Endothelial cell of umbilical vein (primary cell): ENCODE results near the gene IMPG2. TPM values are rescaled to one million over a fixed set of nuclear protein-coding genes. Genes with fewer than 3 reads are reported as not detected.

ENCODE experiments used
- BruUV-seq: library from RNA; stranded (reverse); fragments of 400-500 nt; replicated peaks from 2 replicates; lab custom pipeline; 2021; lab: Mats Ljungman, UMichigan
- CTCF ChIA-PET: fragments of 300-600, 350-600 bp; sonication (Branson Sonifier 250); formaldehyde crosslinking; loops from one replicate; lab custom pipeline; 2021; ENCODE audit warnings: antibody characterized with exemption, inconsistent platforms; lab: Charles Lee
- POLR2A ChIA-PET: fragments of 300-600, 350-600 bp; sonication (Branson Sonifier 250); formaldehyde crosslinking; loops from one replicate; lab custom pipeline; 2021; ENCODE audit warnings: antibody characterized with exemption, inconsistent platforms; lab: Charles Lee
- DNase-seq: peaks from one replicate; pipeline ENCODE4 v3.0.0-alpha.2; 2011; ENCODE audit warnings: low read depth, low spot score
- FAIRE-seq: peaks from 2 replicates; lab custom pipeline; 2011; peaks lifted over from hg19 to GRCh38; lab: Jason Lieb, UNC
- H2AFZ ChIP-seq: 2 replicates; pipeline ENCODE4 v1.6.0; 2012; ENCODE audit warnings: low read depth, low read length, control low read depth, inconsistent platforms
- H3K27ac ChIP-seq: 2 replicates; pipeline ENCODE4 v1.5.1; 2011; ENCODE audit warnings: low read depth, mild to moderate bottlenecking, control low read depth, low read length, moderate library complexity; ENCODE audit not compliant: insufficient read depth
- H3K27me3 ChIP-seq, 2 experiments: 2 replicates each; pipeline versions ENCODE4 v1.6.0 to v1.6.1; 2011; ENCODE audit warnings: low read length in 2 of 2, mixed read lengths in 1 of 2; ENCODE audit not compliant: control insufficient read depth in 2 of 2, insufficient read depth in 2 of 2
- H3K36me3 ChIP-seq, 2 experiments: 2 replicates in 1 of 2; 3 replicates in 1 of 2; pipeline ENCODE4 v1.5.1; 2011; ENCODE audit warnings: low read length in 2 of 2, mild to moderate bottlenecking in 1 of 2, moderate library complexity in 1 of 2; ENCODE audit not compliant: control insufficient read depth in 2 of 2, insufficient read depth in 2 of 2; ENCODE audit errors: extremely low read depth in 1 of 2
- H3K4me1 ChIP-seq: 3 replicates; pipeline ENCODE4 v1.5.1; 2011; ENCODE audit warnings: mild to moderate bottlenecking, low read length; ENCODE audit not compliant: control insufficient read depth, insufficient read depth; ENCODE audit errors: extremely low read depth
- H3K4me2 ChIP-seq: 2 replicates; pipeline ENCODE4 v1.6.1; 2011; ENCODE audit warnings: low read length, control low read depth, mixed read lengths; ENCODE audit not compliant: insufficient read depth
- H3K4me3 ChIP-seq, 3 experiments: fragments of 200-600 bp in 1 of 3; sonication (generic), shearing (Covaris generic) in 1 of 3; replicated peaks in 1 of 3; 2 replicates each; pipeline ENCODE4 v1.5.1; 2011 to 2016; ENCODE audit warnings: control low read depth in 3 of 3, low read length in 3 of 3, mild to moderate bottlenecking in 2 of 3, inconsistent platforms in 1 of 3, low read depth in 1 of 3, moderate library complexity in 1 of 3; ENCODE audit not compliant: insufficient read depth in 1 of 3
- H3K79me2 ChIP-seq: 2 replicates; pipeline ENCODE4 v1.6.0; 2012; ENCODE audit warnings: low read length, inconsistent platforms; ENCODE audit not compliant: control insufficient read depth, insufficient read depth
- H3K9ac ChIP-seq: replicated peaks from 2 replicates; pipeline ENCODE3; 2011; ENCODE audit warnings: low read length, control low read depth; ENCODE audit not compliant: insufficient read depth; ENCODE audit errors: extremely low read depth
- H3K9me1 ChIP-seq: replicated peaks from 3 replicates; pipeline ENCODE4 v1.6.0; 2011; ENCODE audit warnings: mild to moderate bottlenecking, low read length; ENCODE audit not compliant: control insufficient read depth, insufficient read depth; ENCODE audit errors: extremely low read depth
- H3K9me3 ChIP-seq: replicated peaks from 2 replicates; pipeline ENCODE4 v1.5.1; 2012; ENCODE audit warnings: low read length, inconsistent platforms; ENCODE audit not compliant: control insufficient read depth, insufficient read depth
- H4K20me1 ChIP-seq: replicated peaks from 2 replicates; pipeline ENCODE3; 2011; ENCODE audit warnings: mild to moderate bottlenecking, low read length; ENCODE audit not compliant: control insufficient read depth, insufficient read depth; ENCODE audit errors: extremely low read depth
- CTCF ChIP-seq, 2 donors: IDR thresholded peaks; 1 replicate in 1 of 2; 2 replicates in 1 of 2; pipeline ENCODE4 v1.5.1; 2011; ENCODE audit warnings: low read length in 2 of 2, mild to moderate bottlenecking in 2 of 2, moderate library complexity in 2 of 2, control low read depth in 1 of 2, inconsistent platforms in 1 of 2, low read depth in 1 of 2; ENCODE audit not compliant: insufficient read depth in 1 of 2; ENCODE audit errors: extremely low read depth in 1 of 2
- EZH2 ChIP-seq: IDR thresholded peaks from 2 replicates; pipeline ENCODE4 v1.6.1; 2012; ENCODE audit warnings: borderline replicate concordance, low read depth, mild to moderate bottlenecking, moderate library complexity, low read length, inconsistent platforms; ENCODE audit not compliant: severe bottlenecking
- FOS ChIP-seq: IDR thresholded peaks from 2 replicates; pipeline ENCODE4 v1.6.1; 2011; ENCODE audit warnings: mild to moderate bottlenecking, low read length, moderate library complexity, borderline replicate concordance; ENCODE audit not compliant: insufficient read depth
- GATA2 ChIP-seq: IDR thresholded peaks from 2 replicates; pipeline ENCODE4 v1.7.0; 2011; ENCODE audit warnings: low read depth, mild to moderate bottlenecking, moderate library complexity, mixed read lengths, low read length; ENCODE audit not compliant: insufficient read length, insufficient read depth
- JUN ChIP-seq: IDR thresholded peaks from 2 replicates; pipeline ENCODE4 v1.6.1; 2011; ENCODE audit warnings: borderline replicate concordance, low read depth; ENCODE audit not compliant: insufficient read length, insufficient read depth
- MAX ChIP-seq: IDR thresholded peaks from 2 replicates; pipeline ENCODE4 v1.6.1; 2011; ENCODE audit not compliant: insufficient read depth, insufficient read length
- MYC ChIP-seq: IDR thresholded peaks from one replicate; pipeline ENCODE4 v1.6.1; 2011; ENCODE audit warnings: mild to moderate bottlenecking, low read depth, low read length
- POLR2A ChIP-seq: IDR thresholded peaks from 2 replicates; pipeline ENCODE4 v1.6.1; 2012; ENCODE audit warnings: low read depth, mild to moderate bottlenecking, control low read depth, low read length
- POLR2AphosphoS5 ChIP-seq: IDR thresholded peaks from 2 replicates; pipeline ENCODE4 v1.6.1; 2012; ENCODE audit warnings: low read depth, mild to moderate bottlenecking, control low read depth, low read length, moderate library complexity; ENCODE audit not compliant: insufficient read depth
- dilution Hi-C: fragments of 300-500 bp; cut with MboI; formaldehyde crosslinking; loops from one replicate; pipeline ENCODE4 v1.15.0; 2019; ENCODE audit warnings: low sequenced_read_pairs; ENCODE audit not compliant: extremely low pct_ligation_motif_present
- intact Hi-C: fragments of 100-400 bp; cut with micrococcal nuclease; formaldehyde crosslinking; loops from one replicate; pipeline ENCODE4 v1.10.0; 2022
- polyA plus RNA-seq, 4 experiments: library from polyadenylated mRNA; depleted of rRNA in 3 of 4; stranded (reverse) in 3 of 4; unstranded in 1 of 4; fragments of >200 nt; gene quantifications; 2 replicates each; pipeline versions ENCODE4 v1.2.1 to v1.2.3, GENCODE V29; 2011 to 2012; ENCODE audit warnings: missing spikeins in 1 of 4
- total RNA-seq: library from RNA; stranded (reverse); gene quantifications from 2 replicates; pipeline ENCODE4 v1.2.3, GENCODE V29; 2021

IMPG2 gene
- total and polyA plus RNA-seq, 2 donors (not counting 3 experiments of a cell fraction or from before 2014, with no cell fraction given), result 0.39 to 0.71 TPM

GRCh38 chr3:101281521-101282030 lies 38.8 kb downstream of the IMPG2 start:
- no peak overlapping the region for H3K9ac ChIP-seq
- no peak overlapping the region for H3K27ac ChIP-seq
- FAIRE-seq (no peak), DNase-seq (no peak)
- H3K4me1 ChIP-seq, result no peaks in the 10 kb centered on the region
- H3K9me1 ChIP-seq, result no peaks in the 10 kb centered on the region
- H2AFZ ChIP-seq, result no peak overlapping the region
- H3K36me3 ChIP-seq, result no peaks in the 10 kb centered on the region
- no peak overlapping the region for H3K4me3 ChIP-seq
- BruUV-seq, result no TSS peak
- CTCF ChIA-PET, result interaction anchor here (1.0 kb wide), 1 partner anchor 86 kb away, joined by 3 read pairs; no protein-coding TSS in a partner anchor
- POLR2A ChIA-PET, result no interaction called here
- H4K20me1 ChIP-seq, result no peaks in the 10 kb centered on the region
- intact Hi-C loops (no loop called here), dilution Hi-C loops (no loop called here)
- H3K79me2 ChIP-seq, result no peaks in the 10 kb centered on the region
- H3K27me3 ChIP-seq, result no peaks in the 10 kb centered on the region
- TF ChIP-seq MYC (no peak), EZH2 (no peak), CTCF (IDR thresholded peaks at IDR 0.05; ENCODE audit: extremely low read depth in 1 of 2, insufficient read depth in 1 of 2, low read depth in 1 of 2, low read length in 2 of 2) (no peak), MAX (no peak), GATA2 (no peak), POLR2AphosphoS5 (no peak), FOS (no peak), JUN (no peak), POLR2A (no peak)
- no peaks in the 10 kb centered on the region for H3K9me3 ChIP-seq
- no peak overlapping the region for H3K4me2 ChIP-seq
